H9 (cell line): Measurements from ENCODE around the gene LNP1. TPM values are rescaled to one million over a fixed set of nuclear protein-coding genes. Genes with fewer than 3 reads are reported as not detected.

Source experiments
- DNase-seq: peaks from one replicate; pipeline ENCODE4 v3.0.0-alpha.2; 2017
- H2AFZ ChIP-seq: one replicate; pipeline ENCODE4 v1.6.1; 2013; ENCODE audit warnings: mild to moderate bottlenecking, low read length, control low read depth, moderate library complexity
- H2AK5ac ChIP-seq: 2 replicates; pipeline ENCODE4 v1.6.1; 2013; ENCODE audit warnings: low read length, control low read depth, mixed read lengths; ENCODE audit not compliant: insufficient read length
- H2BK120ac ChIP-seq: one replicate; pipeline ENCODE4 v1.6.1; 2013; ENCODE audit warnings: low read depth, mild to moderate bottlenecking, low read length, control low read depth, inconsistent platforms; ENCODE audit not compliant: poor library complexity, severe bottlenecking
- H2BK12ac ChIP-seq: 2 replicates; pipeline ENCODE4 v1.6.1; 2013; ENCODE audit warnings: low read length, control low read depth, mixed read lengths, low read depth; ENCODE audit not compliant: insufficient read length
- H2BK15ac ChIP-seq: 2 replicates; pipeline ENCODE4 v1.6.1; 2013; ENCODE audit warnings: low read depth, low read length, control low read depth
- H2BK20ac ChIP-seq: one replicate; pipeline ENCODE4 v1.6.1; 2013; ENCODE audit warnings: low read depth, mild to moderate bottlenecking, low read length, control low read depth, inconsistent platforms; ENCODE audit not compliant: poor library complexity, severe bottlenecking
- H2BK5ac ChIP-seq: 2 replicates; pipeline ENCODE4 v1.6.1; 2013; ENCODE audit warnings: low read length, control low read depth, mixed read lengths; ENCODE audit not compliant: insufficient read length
- H3K14ac ChIP-seq: 2 replicates; pipeline ENCODE4 v1.6.1; 2013; ENCODE audit warnings: low read length, control low read depth; ENCODE audit not compliant: insufficient read depth
- H3K18ac ChIP-seq: 2 replicates; pipeline ENCODE4 v1.6.1; 2013; ENCODE audit warnings: low read depth, mild to moderate bottlenecking, mixed read lengths, low read length, control low read depth; ENCODE audit not compliant: insufficient read length
- H3K23ac ChIP-seq: 2 replicates; pipeline ENCODE4 v1.6.1; 2013; ENCODE audit warnings: low read length, control low read depth, mixed read lengths, low read depth; ENCODE audit not compliant: insufficient read length
- H3K23me2 ChIP-seq: 2 replicates; pipeline ENCODE4 v1.6.1; 2013; ENCODE audit warnings: low read depth, mild to moderate bottlenecking, mixed read lengths, low read length, control low read depth; ENCODE audit not compliant: insufficient read length, poor library complexity, severe bottlenecking
- H3K27ac ChIP-seq: 2 replicates; pipeline ENCODE4 v1.5.1; 2013; ENCODE audit warnings: low read length, control low read depth, mixed read lengths, low read depth; ENCODE audit not compliant: insufficient read length
- H3K27me3 ChIP-seq: 2 replicates; pipeline ENCODE4 v1.6.1; 2013; ENCODE audit warnings: low read length, control low read depth, inconsistent platforms; ENCODE audit not compliant: insufficient read depth
- H3K4ac ChIP-seq: 2 replicates; pipeline ENCODE4 v1.6.1; 2013; ENCODE audit warnings: low read depth, mild to moderate bottlenecking, control low read depth, inconsistent platforms, low read length, moderate library complexity
- H3K4me1 ChIP-seq: 2 replicates; pipeline ENCODE4 v1.6.1; 2013; ENCODE audit warnings: low read length, control low read depth, inconsistent platforms; ENCODE audit not compliant: insufficient read depth
- H3K4me2 ChIP-seq: 2 replicates; pipeline ENCODE4 v1.6.1; 2013; ENCODE audit warnings: low read length, control low read depth, mixed read lengths; ENCODE audit not compliant: insufficient read length, insufficient read depth
- H3K56ac ChIP-seq: 2 replicates; pipeline ENCODE4 v1.6.1; 2013; ENCODE audit warnings: low read depth, mild to moderate bottlenecking, mixed read lengths, low read length, control low read depth; ENCODE audit not compliant: insufficient read length
- H3K79me1 ChIP-seq: 2 replicates; pipeline ENCODE4 v1.6.1; 2013; ENCODE audit warnings: low read depth, mild to moderate bottlenecking, moderate library complexity, low read length, control low read depth, inconsistent platforms; ENCODE audit not compliant: insufficient read depth, poor library complexity, severe bottlenecking
- H3K79me2 ChIP-seq: 2 replicates; pipeline ENCODE4 v1.6.1; 2013; ENCODE audit warnings: low read length, control low read depth, inconsistent platforms; ENCODE audit not compliant: insufficient read depth
- H3K9ac ChIP-seq: 2 replicates; pipeline ENCODE4 v1.6.1; 2013; ENCODE audit warnings: low read length, control low read depth, mixed read lengths; ENCODE audit not compliant: insufficient read length; ENCODE audit errors: extremely low read depth
- H3K9me3 ChIP-seq: one replicate; pipeline ENCODE4 v1.6.1; 2013; ENCODE audit warnings: low read depth, low read length, inconsistent platforms; ENCODE audit not compliant: control insufficient read depth
- H3T11ph ChIP-seq: one replicate; pipeline ENCODE4 v1.6.1; 2013; ENCODE audit warnings: mild to moderate bottlenecking, low read length, control low read depth, inconsistent platforms
- H4K20me1 ChIP-seq: one replicate; pipeline ENCODE4 v1.6.1; 2013; ENCODE audit not compliant: control insufficient read depth, insufficient read length, insufficient read depth
- H4K5ac ChIP-seq: 2 replicates; pipeline ENCODE4 v1.6.1; 2013; ENCODE audit warnings: low read depth, mild to moderate bottlenecking, mixed read lengths, low read length, control low read depth; ENCODE audit not compliant: insufficient read length
- H4K8ac ChIP-seq: replicated peaks from 2 replicates; pipeline ENCODE4 v1.6.1; 2013; ENCODE audit warnings: low read length, control low read depth, mixed read lengths, low read depth; ENCODE audit not compliant: insufficient read length
- H4K91ac ChIP-seq: 2 replicates; pipeline ENCODE4 v1.6.1; 2013; ENCODE audit warnings: low read depth, mild to moderate bottlenecking, moderate library complexity, mixed read lengths, low read length, control low read depth; ENCODE audit not compliant: insufficient read length
- H3K27ac Mint-ChIP-seq, 3 experiments: 2 replicates in 2 of 3; 3 replicates in 1 of 3; pipeline ENCODE4 v1.8.0; 2020 to 2021; ENCODE audit warnings: mixed read lengths in 3 of 3, mild to moderate bottlenecking in 1 of 3, moderate library complexity in 1 of 3
- H3K27me3 Mint-ChIP-seq: 2 replicates; pipeline ENCODE4 v1.8.0; 2021; ENCODE audit warnings: low read depth, mild to moderate bottlenecking, moderate library complexity, mixed read lengths
- H3K36me3 Mint-ChIP-seq, 3 experiments: 2 replicates in 2 of 3; 3 replicates in 1 of 3; pipeline ENCODE4 v1.8.0; 2020 to 2021; ENCODE audit warnings: low read depth in 3 of 3, mixed read lengths in 3 of 3; ENCODE audit not compliant: insufficient read depth in 1 of 3
- H3K4me1 Mint-ChIP-seq, 2 experiments: 2 replicates each; pipeline ENCODE4 v1.8.0; 2020; ENCODE audit warnings: mixed read lengths in 2 of 2
- H3K4me3 Mint-ChIP-seq, 2 experiments: 2 replicates in 1 of 2; 3 replicates in 1 of 2; pipeline ENCODE4 v1.8.0; 2020 to 2021; ENCODE audit warnings: mild to moderate bottlenecking in 2 of 2, mixed read lengths in 2 of 2, moderate library complexity in 1 of 2
- H3K9me3 Mint-ChIP-seq, 2 experiments: 2 replicates in 1 of 2; 3 replicates in 1 of 2; pipeline ENCODE4 v1.8.0; 2020; ENCODE audit warnings: mild to moderate bottlenecking in 2 of 2, mixed read lengths in 2 of 2, moderate library complexity in 1 of 2
- WGBS: extraction: QIAGEN DNeasy Blood & Tissue Kit; methylation state at CpG from one replicate; pipeline ENCODE4 v1.1.7; 2013; ENCODE audit warnings: missing lambda C conversion rate, low lambda C conversion rate, mixed read lengths; ENCODE audit not compliant: insufficient read length; ENCODE audit errors: extremely low coverage; 5-methylcytosine and 5-hydroxymethylcytosine counted together
- total RNA-seq: library from RNA; stranded (reverse); gene quantifications from 2 replicates; pipeline ENCODE4 v1.2.1, GENCODE V29; 2021
- TF ChIP-seq, protein P1 (sequence below): fragments of 200-600 bp; sonication (generic); conservative IDR thresholded peaks from 3 replicates; pipeline ENCODE4 v1.8.0; 2021; ENCODE audit warnings: antibody characterized with exemption, mild to moderate bottlenecking

Gene LNP1
- total RNA-seq, 1 experiment from 2014 or later: 4.1 TPM

- Histone ChIP-seq H3K4me2 (no peak overlapping the region), H3K23me2 (no peaks in the 10 kb centered on the region), H4K91ac (no peak overlapping the region), H3K23ac (no peak overlapping the region), H2BK12ac (no peak overlapping the region), H2AK5ac (no peak overlapping the region), H3K79me1 (no peaks in the 10 kb centered on the region), H2BK20ac (no peak overlapping the region), H3K4ac (no peak overlapping the region), H3K4me1 (no peaks in the 10 kb centered on the region), H3K27ac (no peak overlapping the region), H4K5ac (no peak overlapping the region), H3K27me3 (no peaks in the 10 kb centered on the region), H3K9ac (no peak overlapping the region), H2AFZ (no peak overlapping the region), H3K9me3 (no peaks in the 10 kb centered on the region), H2BK15ac (no peak overlapping the region), H2BK5ac (no peak overlapping the region), H2BK120ac (no peak overlapping the region), H3K56ac (no peak overlapping the region), H4K8ac (no peak overlapping the region), H3T11ph (no peak overlapping the region), H3K18ac (no peak overlapping the region), H3K79me2 (no peaks in the 10 kb centered on the region), H3K14ac (no peak overlapping the region), H4K20me1 (no peaks in the 10 kb centered on the region)
- H3K27me3 Mint-ChIP-seq: no peaks in the 10 kb centered on the region
- H3K4me1 Mint-ChIP-seq: no peaks in the 10 kb centered on the region
- no peak overlapping the region for H3K27ac Mint-ChIP-seq
- DNase-seq: no peak
- TF ChIP-seq, protein P1, sequence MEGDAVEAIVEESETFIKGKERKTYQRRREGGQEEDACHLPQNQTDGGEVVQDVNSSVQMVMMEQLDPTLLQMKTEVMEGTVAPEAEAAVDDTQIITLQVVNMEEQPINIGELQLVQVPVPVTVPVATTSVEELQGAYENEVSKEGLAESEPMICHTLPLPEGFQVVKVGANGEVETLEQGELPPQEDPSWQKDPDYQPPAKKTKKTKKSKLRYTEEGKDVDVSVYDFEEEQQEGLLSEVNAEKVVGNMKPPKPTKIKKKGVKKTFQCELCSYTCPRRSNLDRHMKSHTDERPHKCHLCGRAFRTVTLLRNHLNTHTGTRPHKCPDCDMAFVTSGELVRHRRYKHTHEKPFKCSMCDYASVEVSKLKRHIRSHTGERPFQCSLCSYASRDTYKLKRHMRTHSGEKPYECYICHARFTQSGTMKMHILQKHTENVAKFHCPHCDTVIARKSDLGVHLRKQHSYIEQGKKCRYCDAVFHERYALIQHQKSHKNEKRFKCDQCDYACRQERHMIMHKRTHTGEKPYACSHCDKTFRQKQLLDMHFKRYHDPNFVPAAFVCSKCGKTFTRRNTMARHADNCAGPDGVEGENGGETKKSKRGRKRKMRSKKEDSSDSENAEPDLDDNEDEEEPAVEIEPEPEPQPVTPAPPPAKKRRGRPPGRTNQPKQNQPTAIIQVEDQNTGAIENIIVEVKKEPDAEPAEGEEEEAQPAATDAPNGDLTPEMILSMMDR: no peak
- H3K36me3 Mint-ChIP-seq: peaks cover 17 to 49% (median 49%) of the 10 kb centered on the region in 3 experiments; a peak in 6 of 7 replicates
- H3K9me3 Mint-ChIP-seq: peaks cover 0 to 3% of the 10 kb centered on the region in 2 experiments; a peak in 1 of 5 replicates
- H3K4me3 Mint-ChIP-seq: no peak overlapping the region
- WGBS: no CpG with 5 or more reads among the region's 1 CpG
Measured at GRCh38 chr3:100361897-100362296, 39.4 kb upstream of the LNP1 start.
